Stimulated activated CD4-positive, alpha-beta T cell treated with anti-CD3 and anti-CD28 coated beads, Interleukin-4, amount 100 ng/mL, for 48 hours (primary cell): ENCODE data around the gene MSX2.
"Not testable (repeated sequence)": the region's sequence is repeated elsewhere in the genome, so short reads cannot be mapped to it uniquely, and the experiment has no call there.

ENCODE experiments used
- DNase-seq, 2 donors: peaks; one replicate each; pipeline ENCODE4 v3.0.0-alpha.2; 2020; ENCODE audit warnings: low read depth in 2 of 2

Gene MSX2

DNA sequence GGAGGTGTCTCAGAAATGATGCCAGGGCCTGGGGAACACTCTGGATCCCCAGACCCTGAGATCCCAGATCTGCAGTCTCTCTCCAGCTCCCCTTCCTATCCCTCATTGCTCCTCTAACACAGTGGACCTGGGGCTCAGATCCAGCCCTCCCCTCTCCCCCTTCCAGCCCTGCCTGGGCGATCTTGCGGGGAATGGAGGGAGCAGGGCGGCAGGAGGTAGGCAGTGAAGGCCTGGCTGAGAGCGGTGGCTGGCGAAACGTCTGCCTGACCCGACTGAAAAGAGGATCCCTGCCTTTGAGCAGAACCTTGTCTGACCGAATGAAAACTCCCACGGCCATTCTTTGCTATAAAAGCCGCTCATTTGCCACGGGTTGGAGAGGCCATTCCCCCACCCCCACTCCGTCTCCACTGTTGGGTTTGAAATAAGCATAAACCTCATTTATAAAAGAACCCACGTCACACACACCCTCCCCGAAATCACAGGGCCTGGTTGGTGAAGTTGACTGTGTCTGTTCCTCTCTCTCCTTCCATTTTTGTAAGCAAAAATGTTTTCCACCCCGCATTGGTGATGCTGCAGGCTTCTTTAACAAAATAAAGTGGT lies 8.8 kb downstream of the MSX2 start:
- no peak for DNase-seq

DNA sequence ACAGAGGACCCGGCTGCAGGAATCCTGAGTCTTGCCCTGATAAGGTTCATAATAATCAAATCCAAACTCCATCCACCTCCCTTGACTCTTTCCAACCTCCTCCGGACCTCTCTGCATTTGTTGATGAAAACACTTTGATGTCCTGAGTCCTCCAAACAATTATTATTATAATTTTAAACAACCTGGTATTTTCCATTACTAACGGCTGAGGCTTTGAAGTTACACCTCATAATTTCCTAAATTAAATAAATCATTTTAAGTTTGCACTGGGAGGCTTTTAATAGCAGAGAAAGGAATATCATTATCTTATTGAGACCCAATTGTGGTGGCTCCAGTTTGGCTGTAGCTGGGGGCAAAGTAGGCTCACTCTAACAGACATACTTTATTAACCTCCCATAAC lies 9.5 kb downstream of the MSX2 start:
- no peak for DNase-seq

DNA sequence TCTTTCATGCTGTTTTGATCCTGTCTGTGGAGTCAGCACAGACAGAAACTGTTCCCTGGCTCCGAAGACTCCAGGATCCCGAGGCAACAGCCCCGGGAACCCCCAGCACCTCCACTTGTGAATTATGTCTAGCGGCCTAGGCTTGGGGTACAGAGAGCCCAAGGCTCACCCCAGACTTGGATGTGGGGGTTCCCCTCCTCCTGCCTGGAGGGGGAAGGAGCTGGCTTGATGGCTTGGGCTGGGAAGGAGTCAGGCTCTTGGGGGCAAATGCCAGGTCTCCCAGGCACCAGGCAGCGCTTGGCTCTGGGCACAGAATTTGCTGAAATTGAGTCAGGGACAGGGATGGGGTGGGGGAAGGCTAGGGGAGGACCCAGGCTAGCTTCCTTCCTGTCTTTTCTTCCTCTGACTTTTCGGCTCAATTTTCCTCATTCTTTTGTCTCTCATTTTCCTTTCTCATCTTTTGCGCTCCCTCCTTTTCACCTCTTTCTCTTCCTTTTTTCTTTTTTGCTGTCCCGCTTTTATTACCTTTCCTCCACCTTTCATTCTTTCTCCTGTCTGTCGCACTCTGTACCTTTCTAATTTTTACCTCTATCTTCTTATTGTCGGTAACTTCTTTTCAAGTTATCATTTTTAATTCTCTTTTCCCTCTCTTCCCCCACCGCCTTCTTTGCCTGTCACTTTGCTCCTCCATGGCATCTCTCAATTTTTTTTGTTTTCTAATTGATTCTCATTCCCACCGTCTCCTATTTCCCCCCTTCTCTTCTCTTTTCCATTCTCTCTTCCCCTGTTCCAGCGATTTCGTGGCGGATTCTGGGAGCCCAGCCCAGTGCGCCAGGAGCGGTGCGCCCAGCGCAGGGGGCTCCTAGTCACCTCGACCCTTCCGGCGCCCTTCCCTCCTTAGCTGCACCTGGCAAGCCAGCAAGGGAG lies 10.5 kb downstream of the MSX2 start:
- no peak for DNase-seq

DNA sequence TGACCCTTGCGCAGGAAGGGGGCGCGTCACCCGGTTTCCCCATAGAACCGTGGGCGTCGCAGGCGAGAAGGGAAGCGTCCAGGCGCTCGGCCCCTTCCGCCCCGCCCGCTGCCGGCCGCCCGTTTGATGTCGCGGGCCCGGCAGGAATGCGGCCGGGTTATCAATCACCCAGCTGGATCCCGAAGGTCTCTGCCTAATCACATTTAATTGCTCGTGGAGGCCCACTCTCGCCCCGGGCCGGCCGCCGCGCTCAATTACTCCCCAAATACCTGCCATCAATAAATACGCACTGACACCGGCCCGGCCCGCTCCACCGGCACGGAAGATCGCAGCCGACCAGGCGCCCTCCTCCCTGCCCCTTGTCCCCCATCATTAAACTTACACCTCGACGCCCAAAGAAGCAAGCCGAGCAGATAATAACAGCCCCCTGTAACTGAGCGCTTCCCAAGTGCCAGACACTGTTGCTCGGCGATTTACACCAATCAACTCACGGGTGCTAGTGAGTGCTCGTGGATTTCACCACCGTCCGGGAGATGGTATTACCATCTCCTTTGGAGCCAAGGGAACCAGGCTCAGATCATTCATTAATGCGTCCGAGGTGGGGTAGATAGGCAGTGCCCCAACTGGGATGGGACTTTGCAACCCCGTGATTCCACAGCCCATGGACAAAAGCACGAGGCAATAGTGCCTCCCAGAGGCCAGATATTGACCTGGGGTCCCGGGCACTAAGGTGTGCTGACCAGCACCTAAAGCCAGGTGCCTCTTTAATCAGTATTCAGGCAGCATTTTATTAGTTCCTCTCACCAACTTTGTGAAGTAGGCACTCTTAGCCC lies 11.3 kb downstream of the MSX2 start:
- DNase-seq: no peak

DNA sequence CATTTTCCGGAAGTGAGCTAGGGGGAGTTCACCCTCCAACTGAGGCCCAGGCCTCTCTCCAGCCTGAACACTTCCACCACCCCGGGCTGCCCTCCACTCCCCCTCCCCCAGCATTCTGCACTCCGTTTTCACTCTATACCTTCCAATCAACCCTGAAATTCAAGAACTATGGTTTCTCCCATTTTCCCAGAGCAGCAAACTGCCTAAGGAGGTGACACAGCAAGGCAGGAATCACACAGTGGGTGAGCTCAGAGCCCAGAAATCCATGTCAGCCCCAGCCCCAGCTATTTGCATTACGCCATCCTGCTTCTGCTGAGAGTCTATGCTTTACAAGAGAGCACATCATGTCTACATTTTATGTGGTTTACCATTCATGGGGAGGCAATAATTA lies 11.9 kb downstream of the MSX2 start:
- no peak for DNase-seq

DNA sequence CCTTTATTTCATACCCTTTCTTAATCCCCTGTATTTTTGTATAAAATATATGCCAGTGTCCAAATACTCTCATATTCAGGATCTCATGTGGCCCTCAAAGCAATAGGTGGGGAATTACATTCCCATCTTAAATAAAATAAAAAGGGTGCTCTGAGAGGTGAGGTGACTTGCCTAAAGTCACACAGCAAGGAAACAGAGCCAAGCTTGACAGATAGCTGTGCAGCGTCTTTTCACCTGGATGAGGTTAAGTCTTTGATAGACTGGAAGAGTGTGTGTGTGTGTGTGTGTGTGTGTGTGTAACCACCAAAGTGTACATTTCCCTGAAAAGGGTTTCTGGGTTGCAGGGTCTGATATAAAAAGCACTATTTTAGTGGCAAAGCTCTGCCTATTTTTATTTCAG lies 12.4 kb downstream of the MSX2 start:
- no peak for DNase-seq

DNA sequence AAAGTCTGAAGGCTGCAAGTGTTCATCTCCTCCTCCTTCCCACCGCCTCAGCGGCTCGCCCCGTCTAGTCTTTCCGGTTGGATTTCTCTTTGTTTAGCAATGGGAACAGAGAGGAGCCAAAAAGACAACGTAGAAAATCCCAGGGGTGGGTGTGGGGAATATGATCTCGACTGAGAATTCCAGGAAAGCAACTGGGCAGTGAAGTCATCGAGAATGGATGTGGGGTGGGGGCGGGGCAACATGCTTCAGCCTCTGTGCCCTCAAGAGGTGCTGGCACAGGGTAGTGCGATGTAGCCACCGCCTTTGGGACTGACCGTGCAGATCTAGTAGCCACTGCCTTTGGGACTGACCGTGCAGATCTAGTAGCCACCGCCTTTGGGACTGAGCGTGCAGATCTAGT lies 12.9 kb downstream of the MSX2 start:
- no peak for DNase-seq

DNA sequence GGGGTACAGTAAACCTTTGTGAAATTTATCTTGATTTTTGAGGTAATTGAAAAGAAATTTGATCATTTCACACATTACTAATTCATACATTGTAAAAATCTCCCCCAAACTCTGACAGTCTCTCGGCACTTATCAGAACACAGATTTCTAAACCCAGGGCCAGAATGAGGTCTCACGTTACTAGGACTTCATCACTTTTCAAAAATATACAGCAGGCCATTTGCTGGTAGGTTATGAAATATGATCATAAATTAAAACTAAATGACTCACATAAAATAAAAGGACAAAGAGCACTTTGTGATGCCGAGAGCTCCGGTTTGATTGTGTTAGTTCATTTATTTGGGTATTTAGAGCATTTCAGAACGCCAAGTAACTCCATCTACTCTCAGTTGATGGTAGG lies 17.0 kb downstream of the MSX2 start:
- no peak for DNase-seq

DNA sequence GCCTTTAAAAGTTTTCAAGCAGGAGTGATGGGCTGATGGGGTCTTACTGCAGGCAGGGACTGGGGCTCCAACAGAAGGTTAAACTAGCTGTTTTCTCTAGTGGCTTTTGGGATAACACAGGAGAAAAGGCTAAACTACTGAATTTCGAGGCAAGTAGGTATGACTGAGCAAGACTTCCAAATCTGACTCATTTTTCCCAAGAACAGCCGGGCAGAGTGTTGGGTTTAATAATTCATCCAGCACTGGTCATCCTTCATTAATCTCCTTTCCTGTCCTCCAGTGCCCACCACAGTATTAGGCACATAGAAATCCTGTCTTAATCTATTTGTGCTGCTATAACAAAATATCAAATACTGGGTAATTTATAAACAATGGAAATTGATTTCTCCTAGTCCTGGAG lies 20.5 kb downstream of the MSX2 start:
- DNase-seq: no peak

DNA sequence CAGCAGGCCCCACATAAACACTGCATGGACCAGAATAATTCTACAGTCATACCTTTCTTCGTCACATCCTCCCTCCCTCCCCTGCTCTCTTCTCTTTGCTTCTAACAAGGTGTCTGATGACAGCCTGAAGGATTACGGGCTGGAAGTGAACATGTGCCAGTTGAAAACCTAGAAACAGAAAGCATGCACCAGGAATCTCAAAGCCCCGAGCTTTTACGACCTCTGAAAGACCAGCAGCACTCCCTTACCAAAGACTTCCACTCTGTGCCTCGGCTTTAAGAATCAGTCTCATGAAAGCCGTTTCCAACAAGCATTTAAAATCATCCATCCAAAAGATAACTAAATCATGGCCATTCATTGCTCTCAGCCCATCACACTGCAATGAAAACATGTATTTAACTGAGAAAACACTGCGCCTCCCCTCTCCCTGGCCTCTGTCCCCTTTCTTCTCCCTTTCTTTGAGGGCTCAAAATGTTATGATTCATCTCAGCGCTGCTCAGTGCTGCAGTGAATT lies 21.3 kb downstream of the MSX2 start:
- DNase-seq: no peak

DNA sequence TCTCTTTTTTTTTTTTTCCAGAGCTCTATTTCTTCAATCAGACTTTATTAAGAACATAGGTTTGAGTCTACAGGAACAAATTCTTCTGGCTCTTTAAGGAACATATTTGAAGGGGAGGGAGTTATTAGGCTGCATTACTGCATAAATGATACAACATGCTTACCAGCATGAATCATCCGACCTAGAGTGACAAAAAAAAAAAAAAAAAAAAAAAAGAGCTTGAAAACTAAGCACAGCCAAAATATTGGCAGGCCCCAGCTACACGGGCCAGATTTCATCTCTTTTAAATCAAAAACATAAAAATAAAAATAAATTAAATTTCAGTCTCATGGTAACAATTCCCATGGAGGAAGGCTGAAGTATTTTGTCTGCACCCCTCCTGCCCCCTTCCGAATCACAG lies 26.3 kb downstream of the MSX2 start:
- DNase-seq: no peak

DNA sequence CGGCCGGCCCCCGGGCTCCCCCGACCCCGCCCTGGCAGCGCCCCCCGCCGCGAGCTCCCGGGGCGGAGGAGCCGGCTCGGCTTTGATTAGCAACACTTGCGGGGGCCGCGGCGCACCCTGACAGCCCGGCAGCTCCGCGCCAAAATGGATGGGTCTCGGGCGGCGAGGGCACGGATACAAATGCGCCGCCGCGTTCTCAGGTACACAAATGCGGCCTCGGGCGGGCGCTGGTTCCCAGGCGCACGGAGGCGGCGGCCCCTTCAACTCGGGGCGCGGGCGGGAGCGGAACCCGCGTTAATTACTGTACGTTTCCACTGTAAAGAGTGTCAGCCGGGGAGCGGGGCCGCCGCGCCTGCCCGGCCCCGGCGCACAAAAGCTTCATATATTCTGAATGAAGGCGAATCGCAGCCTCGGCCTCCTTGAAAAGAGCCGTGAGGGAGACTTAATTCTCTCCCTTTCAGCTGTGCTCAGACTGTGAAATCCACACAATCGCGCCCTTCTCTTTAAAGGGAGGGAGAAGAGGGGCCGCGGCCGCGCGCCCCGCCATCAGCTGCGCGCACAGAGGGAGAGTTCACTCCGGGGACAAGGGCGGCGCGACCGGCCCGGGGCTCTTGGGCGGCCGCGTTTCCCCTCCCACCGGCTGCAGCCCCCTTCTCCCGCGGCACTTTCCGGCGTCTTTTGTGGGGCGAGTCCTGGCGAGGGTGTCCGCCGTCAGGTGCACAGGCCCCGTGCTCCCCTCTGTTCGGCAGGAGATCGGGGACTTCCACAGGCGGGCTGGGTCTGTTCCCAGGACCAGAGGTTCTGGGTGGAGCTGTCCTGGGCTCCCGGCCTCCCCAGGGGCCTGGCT lies 27.0 kb downstream of the MSX2 start:
- DNase-seq: no peak

DNA sequence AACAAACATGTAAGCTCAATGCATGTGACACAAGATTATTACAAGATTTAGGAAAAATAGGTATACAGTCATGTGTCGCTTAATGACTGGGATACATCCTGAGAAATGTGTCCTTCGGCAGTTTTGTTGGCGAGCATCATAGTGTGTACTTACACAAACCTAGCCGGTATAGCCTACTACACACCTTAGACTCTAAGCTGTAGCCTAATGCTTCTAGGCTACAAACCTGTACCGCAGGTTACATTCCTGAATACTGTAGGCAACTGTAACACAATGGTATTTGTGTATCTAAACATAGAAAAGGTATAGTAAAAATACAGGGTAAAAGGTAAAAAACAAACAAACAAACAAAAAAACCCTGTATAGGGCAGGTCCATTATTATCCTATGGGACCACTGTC lies 27.7 kb downstream of the MSX2 start:
- DNase-seq: no peak

DNA sequence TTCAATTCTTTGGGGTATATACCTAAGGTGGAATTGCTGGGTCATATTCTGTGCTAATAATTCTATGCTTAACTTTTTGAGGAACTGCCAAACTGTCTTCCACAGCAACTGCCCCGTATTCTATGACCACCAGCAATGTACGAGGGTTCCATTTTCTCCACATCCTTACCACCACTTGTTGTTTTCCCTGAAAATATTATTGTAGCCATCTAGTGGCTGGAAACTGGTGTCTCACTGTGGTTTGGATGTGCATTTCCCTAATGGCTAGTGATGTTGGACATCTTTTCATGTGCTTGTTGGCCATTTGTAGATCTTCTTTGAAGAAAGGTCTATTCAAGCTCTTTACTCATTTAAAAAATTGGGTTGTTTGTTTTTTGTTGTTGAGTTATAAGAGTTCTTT lies 30.7 kb downstream of the MSX2 start:
- DNase-seq: no peak

DNA sequence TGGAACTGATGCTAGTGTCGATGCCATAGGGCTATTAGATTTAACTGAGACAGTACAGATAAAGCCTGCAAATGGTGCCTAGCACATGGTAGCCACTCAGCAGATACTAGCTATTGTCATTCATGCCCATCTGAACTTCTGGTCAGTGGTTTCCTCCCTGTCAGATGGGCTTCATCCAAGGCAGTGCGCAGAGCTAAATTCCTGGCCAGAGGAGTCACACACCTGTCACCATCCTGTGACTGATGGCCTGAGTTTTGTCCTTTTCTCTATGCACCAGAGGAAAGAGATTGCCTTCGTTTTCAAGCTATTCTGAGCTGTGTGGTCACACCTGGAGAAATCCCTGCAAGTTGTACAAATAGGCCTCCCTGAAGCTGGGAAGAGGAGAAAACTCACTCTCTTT lies 34.7 kb downstream of the MSX2 start:
- DNase-seq: no peak

DNA sequence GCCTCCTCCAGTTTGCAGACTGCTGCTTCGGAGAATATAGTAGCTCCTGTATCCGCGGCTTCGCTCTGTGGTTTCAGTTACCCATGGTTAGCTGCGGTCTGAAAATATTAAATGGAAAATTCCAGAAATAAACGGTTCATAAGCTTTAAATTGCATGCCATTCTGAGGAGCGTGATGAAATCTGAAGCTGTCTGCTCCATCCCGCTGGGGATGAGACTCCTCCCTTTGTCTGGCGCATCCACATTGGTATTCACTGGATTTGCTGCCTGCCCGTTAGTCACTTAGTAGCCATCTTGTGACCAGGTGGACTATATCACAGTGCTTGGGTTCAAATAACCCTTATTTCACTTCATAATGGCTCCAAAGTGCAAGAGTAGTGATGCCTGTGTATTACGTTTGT lies 36.3 kb downstream of the MSX2 start:
- no peak for DNase-seq

DNA sequence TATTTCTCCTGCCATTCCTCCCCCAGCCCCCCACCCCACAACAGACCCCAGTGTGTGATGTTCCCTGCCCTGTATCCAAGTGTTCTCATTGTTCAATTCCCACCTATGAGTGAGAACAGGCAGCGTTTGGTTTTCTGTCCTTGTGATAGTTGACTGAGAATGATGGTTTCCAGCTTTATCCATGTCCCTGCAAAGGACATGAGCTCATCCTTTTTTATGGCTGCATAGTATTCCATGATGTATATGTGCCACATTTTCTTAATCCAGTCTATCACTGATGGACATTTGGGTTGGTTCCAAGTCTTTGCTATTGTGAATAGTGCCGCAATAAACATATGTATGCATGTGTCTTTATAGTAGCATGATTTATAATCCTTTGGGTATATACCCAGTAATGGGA lies 37.0 kb downstream of the MSX2 start:
- DNase-seq: not testable (repeated sequence)

DNA sequence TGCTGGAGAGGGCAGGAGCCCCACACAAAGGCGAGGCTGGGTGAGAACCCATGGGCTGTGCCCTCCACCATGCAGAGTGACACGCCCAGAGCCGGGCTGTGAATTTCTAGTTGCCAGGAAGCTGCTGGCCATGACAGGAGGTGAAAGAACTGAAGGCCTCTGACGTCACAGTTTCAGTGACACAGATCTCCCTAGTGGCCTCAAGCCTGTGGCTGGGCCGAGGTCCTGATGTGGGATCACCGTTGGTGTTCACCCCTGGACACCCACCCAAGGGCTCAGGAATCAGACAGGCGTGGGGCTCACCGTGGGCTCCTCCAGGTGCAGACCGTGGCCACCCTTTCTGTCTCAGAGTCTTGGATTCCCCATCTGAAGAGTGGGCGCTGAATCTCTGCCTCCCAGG lies 39.9 kb downstream of the MSX2 start:
- no peak for DNase-seq

DNA sequence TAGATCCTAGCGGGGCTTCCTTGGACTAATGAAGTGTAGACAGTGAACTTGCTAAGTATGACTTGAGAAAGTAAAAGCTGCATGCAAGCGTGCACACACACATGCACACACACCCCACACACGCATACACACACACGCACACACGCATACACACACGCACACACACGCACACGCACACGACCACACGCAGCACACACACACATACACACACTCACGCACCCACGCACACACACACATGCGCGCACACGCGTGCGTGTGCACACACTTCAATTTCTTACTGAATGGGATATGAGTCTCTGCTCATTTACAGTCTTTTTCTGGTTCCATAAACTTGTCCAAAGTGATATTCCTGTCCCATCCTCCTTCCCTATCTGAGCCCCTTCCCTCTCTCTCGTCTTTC lies 41.2 kb downstream of the MSX2 start:
- DNase-seq: no peak

DNA sequence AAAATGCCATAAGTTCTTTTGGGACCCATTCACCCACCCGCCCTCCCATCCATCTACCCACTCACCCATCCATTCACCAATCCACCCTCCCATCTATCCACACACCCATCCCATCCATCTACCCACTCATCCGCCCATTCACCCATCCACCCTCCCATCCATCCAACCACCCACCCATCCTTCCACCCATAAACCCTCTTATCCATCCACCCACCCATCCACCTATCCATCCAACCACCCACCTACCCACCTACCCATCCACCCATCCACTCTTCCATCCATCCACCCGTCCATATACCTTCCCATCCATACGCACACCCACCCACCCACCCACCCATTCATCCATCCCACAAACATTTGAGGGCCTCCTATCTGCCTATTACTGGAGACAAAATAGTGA lies 43.3 kb downstream of the MSX2 start:
- no peak for DNase-seq

DNA sequence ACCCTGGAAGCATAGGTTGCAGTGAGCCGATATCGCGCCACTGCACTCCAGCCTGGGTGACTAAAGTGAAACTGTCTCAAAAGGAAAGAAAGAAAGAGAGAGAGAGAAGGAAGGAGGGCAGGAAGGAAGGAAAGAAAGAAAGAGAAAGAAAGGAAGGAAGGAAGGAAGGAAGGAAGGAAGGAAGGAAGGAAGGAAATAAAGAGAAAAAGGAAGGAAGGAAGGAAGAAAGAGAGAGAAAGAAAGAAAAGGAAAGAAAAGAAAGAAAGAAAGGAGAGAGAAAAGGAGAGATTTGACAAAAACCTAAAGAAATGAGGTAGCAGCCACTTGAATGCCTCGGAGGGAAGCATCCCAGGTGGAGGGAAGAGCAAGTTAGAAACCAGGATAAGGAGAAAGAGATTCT lies 44.6 kb downstream of the MSX2 start:
- DNase-seq: no peak

DNA sequence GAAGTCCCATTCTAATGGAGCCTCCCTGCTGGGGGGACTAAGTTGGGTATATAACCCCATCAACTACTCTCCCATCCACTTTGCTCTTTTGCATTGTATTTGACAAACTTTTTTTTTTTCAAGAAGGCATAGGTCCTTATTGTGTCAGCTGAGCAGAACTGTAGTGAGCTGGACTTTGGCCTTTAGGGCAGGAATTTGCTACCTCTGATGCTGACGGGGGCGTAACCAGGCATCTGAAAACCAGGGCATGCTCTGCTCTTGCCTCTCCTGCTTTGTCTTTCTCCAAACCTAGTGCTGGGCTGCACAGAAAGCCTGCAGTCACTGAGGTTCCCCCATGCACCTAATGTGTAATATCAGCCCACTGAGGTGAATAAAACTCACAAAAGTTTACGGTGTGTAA lies 49.0 kb downstream of the MSX2 start:
- DNase-seq: no peak
